ENCODE data around the gene PARD6G. TPM values are rescaled to one million over a fixed set of nuclear protein-coding genes. Genes with fewer than 3 reads are reported as not detected.

The PARD6G gene
- total RNA-seq, 1 experiment from 2014 or later: 1.5 TPM

GRCh38 chr18:80234398-80234797 is 12.9 kb downstream of the PARD6G start:
- intact Hi-C loops (cut with micrococcal nuclease; ENCODE audit: unreplicated experiment): no loop called here
- Mint-ChIP-seq H3K4me1 (ENCODE audit: low read depth, unreplicated experiment) (no peaks in the 10 kb centered on the region), H3K4me3 (ENCODE audit: low read depth, unreplicated experiment) (no peak overlapping the region), H3K36me3 (ENCODE audit: insufficient read depth, unreplicated experiment) (peaks cover 5% of the 10 kb centered on the region), H3K27me3 (ENCODE audit: unreplicated experiment) (no peaks in the 10 kb centered on the region), H3K27ac (ENCODE audit: unreplicated experiment) (no peak overlapping the region), H3K9me3 (ENCODE audit: low read depth, unreplicated experiment) (no peaks in the 10 kb centered on the region)
- DNase-seq: no peak
- no TSS peak for BruUV-seq (replicated peaks)
- TF ChIP-seq, protein P1, sequence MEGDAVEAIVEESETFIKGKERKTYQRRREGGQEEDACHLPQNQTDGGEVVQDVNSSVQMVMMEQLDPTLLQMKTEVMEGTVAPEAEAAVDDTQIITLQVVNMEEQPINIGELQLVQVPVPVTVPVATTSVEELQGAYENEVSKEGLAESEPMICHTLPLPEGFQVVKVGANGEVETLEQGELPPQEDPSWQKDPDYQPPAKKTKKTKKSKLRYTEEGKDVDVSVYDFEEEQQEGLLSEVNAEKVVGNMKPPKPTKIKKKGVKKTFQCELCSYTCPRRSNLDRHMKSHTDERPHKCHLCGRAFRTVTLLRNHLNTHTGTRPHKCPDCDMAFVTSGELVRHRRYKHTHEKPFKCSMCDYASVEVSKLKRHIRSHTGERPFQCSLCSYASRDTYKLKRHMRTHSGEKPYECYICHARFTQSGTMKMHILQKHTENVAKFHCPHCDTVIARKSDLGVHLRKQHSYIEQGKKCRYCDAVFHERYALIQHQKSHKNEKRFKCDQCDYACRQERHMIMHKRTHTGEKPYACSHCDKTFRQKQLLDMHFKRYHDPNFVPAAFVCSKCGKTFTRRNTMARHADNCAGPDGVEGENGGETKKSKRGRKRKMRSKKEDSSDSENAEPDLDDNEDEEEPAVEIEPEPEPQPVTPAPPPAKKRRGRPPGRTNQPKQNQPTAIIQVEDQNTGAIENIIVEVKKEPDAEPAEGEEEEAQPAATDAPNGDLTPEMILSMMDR (IDR thresholded peaks at IDR 0.05; ENCODE audit: unreplicated experiment): no peak
- CTCF ChIA-PET: no interaction called here

DNA sequence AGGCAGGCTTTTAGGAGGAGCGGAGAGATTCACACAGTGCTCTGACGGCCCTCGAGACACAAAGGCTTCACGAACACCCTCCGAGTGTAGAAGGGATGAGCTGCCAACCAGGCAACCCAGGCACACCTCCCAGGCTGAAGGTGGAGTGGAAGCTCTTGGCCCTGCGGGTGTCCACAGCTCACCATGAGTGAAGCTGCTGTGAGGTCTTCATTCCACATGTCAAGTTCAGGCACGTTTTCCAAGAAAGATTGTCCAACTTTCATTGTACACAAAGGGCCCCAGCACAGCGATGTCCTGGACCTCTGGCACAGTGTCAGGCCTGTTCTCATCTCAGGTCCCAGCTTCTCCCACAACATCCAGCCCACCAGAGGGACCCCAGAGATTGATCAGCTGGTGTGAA is 13.4 kb downstream of the PARD6G start:
- CTCF ChIA-PET: no interaction called here
- Mint-ChIP-seq H3K9me3 (ENCODE audit: low read depth, unreplicated experiment) (no peaks in the 10 kb centered on the region), H3K27me3 (ENCODE audit: unreplicated experiment) (no peaks in the 10 kb centered on the region), H3K27ac (ENCODE audit: unreplicated experiment) (no peak overlapping the region), H3K4me3 (ENCODE audit: low read depth, unreplicated experiment) (no peak overlapping the region), H3K4me1 (ENCODE audit: low read depth, unreplicated experiment) (no peaks in the 10 kb centered on the region), H3K36me3 (ENCODE audit: insufficient read depth, unreplicated experiment) (peaks cover 5% of the 10 kb centered on the region)
- no peak for DNase-seq
- BruUV-seq (replicated peaks): no TSS peak
- TF ChIP-seq, protein P1 (IDR thresholded peaks at IDR 0.05; ENCODE audit: unreplicated experiment): no peak
- intact Hi-C loops (cut with micrococcal nuclease; ENCODE audit: unreplicated experiment): no loop called here

DNA sequence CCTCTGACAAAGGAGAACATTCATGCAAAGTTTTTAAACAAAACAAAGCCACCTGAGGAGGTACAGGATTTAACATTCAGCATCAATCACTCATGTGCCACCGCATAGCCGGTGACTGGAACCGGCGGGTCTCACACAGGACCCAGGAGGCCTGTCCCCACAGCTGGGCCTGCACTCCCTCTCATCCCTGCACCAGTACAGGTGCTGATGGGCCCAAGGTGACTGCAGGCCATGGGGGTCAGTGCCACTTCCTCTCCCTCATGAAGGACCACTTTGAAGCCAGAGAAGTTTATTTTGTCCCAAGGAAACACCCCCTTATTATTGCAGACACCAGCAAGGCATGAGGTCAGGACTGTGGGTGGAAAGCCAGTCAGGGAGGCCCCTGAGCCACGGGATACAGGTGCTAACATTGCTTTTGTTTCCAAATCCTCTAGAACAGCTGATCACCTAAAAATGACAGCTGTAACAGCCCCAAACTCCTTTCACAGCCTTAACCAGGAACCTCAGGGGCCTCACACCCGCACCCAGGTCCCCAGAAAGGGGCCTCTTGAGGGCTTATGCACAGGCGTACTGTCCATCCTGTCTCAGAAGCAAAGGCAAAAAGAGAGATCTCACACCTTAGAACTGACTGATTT is 14.0 kb downstream of the PARD6G start:
- no peaks in the 10 kb centered on the region for H3K27me3 Mint-ChIP-seq (ENCODE audit: unreplicated experiment)
- H3K4me3 Mint-ChIP-seq (ENCODE audit: low read depth, unreplicated experiment): no peak overlapping the region
- no peak for DNase-seq
- no peak overlapping the region for H3K27ac Mint-ChIP-seq (ENCODE audit: unreplicated experiment)
- intact Hi-C loops (cut with micrococcal nuclease; ENCODE audit: unreplicated experiment): no loop called here
- TF ChIP-seq, protein P1 (IDR thresholded peaks at IDR 0.05; ENCODE audit: unreplicated experiment): no peak
- H3K9me3 Mint-ChIP-seq (ENCODE audit: low read depth, unreplicated experiment): no peaks in the 10 kb centered on the region
- CTCF ChIA-PET: no interaction called here
- no peaks in the 10 kb centered on the region for H3K4me1 Mint-ChIP-seq (ENCODE audit: low read depth, unreplicated experiment)
- peaks cover 5% of the 10 kb centered on the region for H3K36me3 Mint-ChIP-seq (ENCODE audit: insufficient read depth, unreplicated experiment)
- no TSS peak for BruUV-seq (replicated peaks)

GRCh38 chr18:80232710-80233109 is 14.6 kb downstream of the PARD6G start:
- no peak overlapping the region for H3K4me3 Mint-ChIP-seq (ENCODE audit: low read depth, unreplicated experiment)
- no peaks in the 10 kb centered on the region for H3K4me1 Mint-ChIP-seq (ENCODE audit: low read depth, unreplicated experiment)
- H3K9me3 Mint-ChIP-seq (ENCODE audit: low read depth, unreplicated experiment): no peaks in the 10 kb centered on the region
- H3K27me3 Mint-ChIP-seq (ENCODE audit: unreplicated experiment): no peaks in the 10 kb centered on the region
- BruUV-seq (replicated peaks): no TSS peak
- no peak overlapping the region for H3K27ac Mint-ChIP-seq (ENCODE audit: unreplicated experiment)
- CTCF ChIA-PET: no interaction called here
- peaks cover 5% of the 10 kb centered on the region for H3K36me3 Mint-ChIP-seq (ENCODE audit: insufficient read depth, unreplicated experiment)
- TF ChIP-seq, protein P1 (IDR thresholded peaks at IDR 0.05; ENCODE audit: unreplicated experiment): no peak
- no peak for DNase-seq
- intact Hi-C loops (cut with micrococcal nuclease; ENCODE audit: unreplicated experiment): no loop called here
